Natural killer cell treated with Interleukin-12 subunit alpha and Interleukin-12 subunit beta and Interleukin-15 and Interleukin-18, amount 100 ng/mL, for 72 hours (primary cell): ENCODE measurements around the gene EXPH5. TPM values are rescaled to one million over a fixed set of nuclear protein-coding genes. Genes with fewer than 3 reads are reported as not detected.
A peak's percentile ranks its signal among the peaks of the same experiment; 100 is the strongest.

ENCODE experiments used
- ATAC-seq, 2 donors: fragments of 150-1000 bp; cut with Tn5 transposase in 1 of 2; sonication (Bioruptor Pico), chemical (Tn5 transposase) in 1 of 2; 2 replicates each; pipeline ENCODE4 v1.10.0; 2021
- DNase-seq: peaks from one replicate; pipeline ENCODE4 v3.0.0; 2022; ENCODE audit warnings: low spot score
- H3K27ac Mint-ChIP-seq, 2 donors: 1 replicate in 1 of 2; 2 replicates in 1 of 2; pipeline ENCODE4 v1.8.0; 2022; ENCODE audit warnings: mixed read lengths in 2 of 2, mild to moderate bottlenecking in 1 of 2, moderate library complexity in 1 of 2
- H3K27me3 Mint-ChIP-seq, 2 donors: 1 replicate in 1 of 2; 2 replicates in 1 of 2; pipeline ENCODE4 v1.8.0; 2022; ENCODE audit warnings: mixed read lengths in 2 of 2
- H3K36me3 Mint-ChIP-seq: one replicate; pipeline ENCODE4 v1.8.0; 2022; ENCODE audit warnings: mixed read lengths
- H3K4me1 Mint-ChIP-seq, 2 donors: 1 replicate in 1 of 2; 2 replicates in 1 of 2; pipeline ENCODE4 v1.8.0; 2022; ENCODE audit warnings: low read depth in 2 of 2, mixed read lengths in 2 of 2, mild to moderate bottlenecking in 1 of 2
- H3K4me3 Mint-ChIP-seq: one replicate; pipeline ENCODE4 v1.8.0; 2022; ENCODE audit warnings: mixed read lengths
- H3K9me3 Mint-ChIP-seq: 2 replicates; pipeline ENCODE4 v1.8.0; 2022; ENCODE audit warnings: mixed read lengths
- total RNA-seq, 2 donors: library from RNA; stranded (reverse); gene quantifications; one replicate each; pipeline ENCODE4 v1.2.3, GENCODE V29; 2022

Gene EXPH5
- total RNA-seq, 2 donors from 2014 or later: 0.56 to 0.90 TPM

GRCh38 chr11:108538502-108538901 lies 55.1 kb downstream of the EXPH5 start:
- no peaks in the 10 kb centered on the region for H3K27me3 Mint-ChIP-seq
- ATAC-seq (no peak), DNase-seq (no peak)
- no peaks in the 10 kb centered on the region for H3K36me3 Mint-ChIP-seq
- no peaks in the 10 kb centered on the region for H3K9me3 Mint-ChIP-seq
- no peak overlapping the region for H3K4me3 Mint-ChIP-seq
- no peak overlapping the region for H3K27ac Mint-ChIP-seq
- H3K4me1 Mint-ChIP-seq: peaks cover 12% of the 10 kb centered on the region in 2 donors

GRCh38 chr11:108538022-108538424 lies 55.5 kb downstream of the EXPH5 start:
- H3K36me3 Mint-ChIP-seq: no peaks in the 10 kb centered on the region
- H3K9me3 Mint-ChIP-seq: no peaks in the 10 kb centered on the region
- H3K27ac Mint-ChIP-seq: no peak overlapping the region
- DNase-seq (no peak), ATAC-seq (peak; percentile 53 to 68)
- H3K4me3 Mint-ChIP-seq: peak overlapping the region; percentile 40
- H3K4me1 Mint-ChIP-seq: peaks cover 12% of the 10 kb centered on the region in 2 donors
- H3K27me3 Mint-ChIP-seq: no peaks in the 10 kb centered on the region

- H3K36me3 Mint-ChIP-seq: no peaks in the 10 kb centered on the region
- no peaks in the 10 kb centered on the region for H3K9me3 Mint-ChIP-seq
- H3K27me3 Mint-ChIP-seq: no peaks in the 10 kb centered on the region
- DNase-seq (no peak), ATAC-seq (no peak)
- H3K4me1 Mint-ChIP-seq: peaks cover 12% of the 10 kb centered on the region in 2 donors
- H3K27ac Mint-ChIP-seq: no peak overlapping the region
- H3K4me3 Mint-ChIP-seq: no peak overlapping the region
These were observed 56.8 kb downstream of the EXPH5 start for GRCh38 chr11:108536783-108537182.

DNA sequence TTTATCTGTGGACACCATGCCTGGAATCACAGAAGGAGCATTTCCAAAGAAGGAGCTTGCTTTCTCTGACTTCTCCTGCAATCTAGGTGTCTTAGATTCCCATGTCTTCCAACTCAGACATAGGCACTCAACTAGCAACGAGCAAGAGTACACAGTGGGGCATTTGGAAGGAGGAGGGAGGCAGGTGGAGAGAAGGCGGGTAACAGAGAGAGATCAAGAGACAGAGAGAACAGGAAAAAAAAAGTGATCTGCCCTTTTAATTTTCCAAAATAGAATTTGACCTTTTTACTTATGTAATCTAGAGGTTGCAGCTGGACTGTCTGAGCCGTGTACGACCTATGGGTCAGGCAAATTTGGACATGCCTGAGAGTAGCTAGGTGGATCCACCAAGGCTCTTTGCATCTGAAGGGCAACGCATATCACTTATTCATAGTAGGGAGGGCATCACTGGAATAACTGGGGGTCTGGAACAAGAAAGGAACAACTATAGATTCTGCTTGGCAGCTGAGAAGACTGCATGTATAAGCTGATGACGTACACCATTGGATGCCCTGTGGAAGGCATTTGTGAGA lies 58.1 kb downstream of the EXPH5 start:
- Mint-ChIP-seq H3K4me3 (no peak overlapping the region), H3K4me1 (peaks cover 12 to 22% of the 10 kb centered on the region in 2 donors), H3K27ac (no peak overlapping the region)

DNA sequence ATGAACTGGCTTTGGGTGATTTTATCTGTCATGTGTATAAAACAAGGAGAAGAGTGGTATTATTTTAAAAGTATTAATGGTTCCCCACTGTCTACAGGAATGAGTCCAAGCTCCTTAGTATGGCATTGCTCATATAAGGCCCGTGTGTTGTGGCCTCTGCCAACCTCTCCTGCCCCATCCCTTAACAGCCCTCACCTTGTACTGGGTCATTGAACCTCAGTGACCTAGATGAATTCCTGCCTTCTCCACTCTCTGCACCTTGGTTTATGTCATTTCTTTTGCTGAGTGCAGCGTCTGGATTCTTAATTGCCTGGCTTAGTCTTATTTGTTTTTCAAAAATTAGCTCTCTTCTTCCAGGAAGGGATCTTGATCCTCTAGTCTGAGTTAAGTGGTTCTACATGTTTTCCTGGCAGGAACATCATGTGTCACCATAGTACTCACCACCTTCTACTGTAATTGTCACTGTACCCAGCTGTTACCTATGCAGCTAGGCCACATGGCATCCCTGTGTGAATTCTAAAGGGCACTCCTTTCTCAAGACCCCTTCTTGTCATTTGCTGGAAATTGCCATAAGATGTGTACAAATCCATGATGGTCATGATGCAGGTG lies 59.2 kb downstream of the EXPH5 start:
- H3K36me3 Mint-ChIP-seq: no peaks in the 10 kb centered on the region

More for the DNA sequence above, 58.1 kb downstream of the EXPH5 start:
- Mint-ChIP-seq H3K27me3 (no peaks in the 10 kb centered on the region), H3K9me3 (no peaks in the 10 kb centered on the region), H3K36me3 (no peaks in the 10 kb centered on the region)
- DNase-seq: no peak
- no peak for ATAC-seq

DNA sequence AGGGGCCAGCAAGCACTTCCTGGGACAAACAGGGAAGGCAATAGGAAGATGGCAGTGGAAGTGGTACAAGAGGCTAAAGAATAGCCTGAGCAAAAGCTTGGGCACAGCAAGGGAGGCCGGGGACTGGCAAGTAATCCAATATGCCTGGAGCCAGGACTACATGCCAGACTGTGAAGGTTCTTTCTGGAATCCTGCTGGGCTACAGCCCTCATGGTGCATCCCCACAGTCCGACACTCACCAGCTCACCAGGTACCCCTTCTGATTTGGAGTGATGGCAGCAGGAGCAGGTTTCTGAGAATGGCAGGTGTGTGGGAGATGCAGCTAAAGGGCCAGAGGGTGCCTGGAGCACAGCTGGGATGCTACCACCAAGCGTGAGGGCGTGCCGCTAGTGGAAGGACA lies 63.1 kb downstream of the EXPH5 start:
- Mint-ChIP-seq H3K27me3 (no peaks in the 10 kb centered on the region), H3K36me3 (no peaks in the 10 kb centered on the region), H3K4me3 (no peak overlapping the region), H3K27ac (no peak overlapping the region), H3K9me3 (no peaks in the 10 kb centered on the region), H3K4me1 (peaks cover 0 to 11% of the 10 kb centered on the region in 2 donors)
- no peak for ATAC-seq
- DNase-seq: no peak

More for the DNA sequence above, 59.2 kb downstream of the EXPH5 start:
- no peaks in the 10 kb centered on the region for H3K27me3 Mint-ChIP-seq
- ATAC-seq (no peak), DNase-seq (no peak)
- H3K4me1 Mint-ChIP-seq: peaks cover 12 to 22% of the 10 kb centered on the region in 2 donors
- H3K4me3 Mint-ChIP-seq: no peak overlapping the region
- H3K27ac Mint-ChIP-seq: no peak overlapping the region
- no peaks in the 10 kb centered on the region for H3K9me3 Mint-ChIP-seq

- no peak for ATAC-seq
- no peaks in the 10 kb centered on the region for H3K36me3 Mint-ChIP-seq
- no peaks in the 10 kb centered on the region for H3K27me3 Mint-ChIP-seq
- H3K4me1 Mint-ChIP-seq: peaks cover 0 to 11% of the 10 kb centered on the region in 2 donors
- no peak for DNase-seq
- no peaks in the 10 kb centered on the region for H3K9me3 Mint-ChIP-seq
- no peak overlapping the region for H3K4me3 Mint-ChIP-seq
- no peak overlapping the region for H3K27ac Mint-ChIP-seq
These were observed 66.2 kb downstream of the EXPH5 start for GRCh38 chr11:108527382-108527781.

GRCh38 chr11:108525161-108525560 lies 68.4 kb downstream of the EXPH5 start:
- Mint-ChIP-seq H3K4me3 (no peak overlapping the region), H3K27ac (no peak overlapping the region), H3K4me1 (no peaks in the 10 kb centered on the region), H3K9me3 (no peaks in the 10 kb centered on the region), H3K27me3 (peaks cover 0 to 7% of the 10 kb centered on the region in 2 donors), H3K36me3 (no peaks in the 10 kb centered on the region)
- ATAC-seq (no peak), DNase-seq (no peak)

DNA sequence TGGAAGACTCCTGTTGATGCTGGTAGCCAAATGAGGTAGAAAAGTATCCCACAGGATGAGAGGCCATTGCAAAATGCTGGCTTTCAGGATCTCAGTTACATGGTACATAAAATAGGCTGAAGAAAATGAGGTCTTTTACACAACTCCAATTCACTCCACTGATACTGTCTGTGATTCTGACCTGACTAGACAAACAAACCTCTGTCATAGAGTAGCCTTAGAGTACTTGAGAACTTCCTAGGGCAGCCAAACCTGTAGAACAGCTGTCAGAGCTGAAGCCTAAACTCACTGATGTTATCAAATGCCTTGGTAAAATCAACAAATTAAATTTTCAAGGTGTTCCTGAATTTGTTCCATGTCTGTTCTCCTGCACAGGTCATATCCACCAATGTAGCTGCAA lies 69.1 kb downstream of the EXPH5 start:
- Mint-ChIP-seq H3K27ac (no peak overlapping the region), H3K36me3 (no peaks in the 10 kb centered on the region)

GRCh38 chr11:108522318-108522717 lies 71.2 kb downstream of the EXPH5 start:
- Mint-ChIP-seq H3K27me3 (peaks cover 0 to 7% of the 10 kb centered on the region in 2 donors), H3K27ac (no peak overlapping the region), H3K36me3 (no peaks in the 10 kb centered on the region), H3K9me3 (no peaks in the 10 kb centered on the region), H3K4me3 (no peak overlapping the region), H3K4me1 (no peaks in the 10 kb centered on the region)
- ATAC-seq (no peak), DNase-seq (no peak)

More for the DNA sequence above, 69.1 kb downstream of the EXPH5 start:
- DNase-seq (no peak), ATAC-seq (no peak)
- Mint-ChIP-seq H3K9me3 (no peaks in the 10 kb centered on the region), H3K4me3 (no peak overlapping the region), H3K4me1 (no peaks in the 10 kb centered on the region), H3K27me3 (peaks cover 0 to 7% of the 10 kb centered on the region in 2 donors)

DNA sequence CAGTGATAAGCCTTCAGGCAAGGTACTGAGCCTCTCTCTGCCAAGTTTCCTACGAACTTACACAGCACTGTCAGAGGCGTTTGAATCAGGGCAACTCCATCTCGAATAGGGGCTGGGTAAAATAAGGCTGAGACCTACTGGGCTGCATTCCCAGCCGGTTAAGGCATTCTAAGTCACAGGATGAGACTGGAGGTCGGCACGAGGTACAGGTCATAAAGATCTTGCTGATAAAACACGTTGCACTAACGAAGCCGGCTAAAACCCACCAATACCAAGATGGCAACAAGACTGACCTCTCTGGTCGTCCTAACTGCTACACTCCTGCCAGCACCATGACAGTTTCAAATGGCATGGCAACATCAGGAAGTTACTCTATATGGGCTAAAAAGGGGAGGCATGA lies 75.0 kb downstream of the EXPH5 start:
- Mint-ChIP-seq H3K9me3 (no peaks in the 10 kb centered on the region), H3K36me3 (no peaks in the 10 kb centered on the region), H3K27ac (no peak overlapping the region), H3K4me1 (no peaks in the 10 kb centered on the region), H3K27me3 (peaks cover 0 to 7% of the 10 kb centered on the region in 2 donors), H3K4me3 (no peak overlapping the region)
- no peak for ATAC-seq
- no peak for DNase-seq

DNA sequence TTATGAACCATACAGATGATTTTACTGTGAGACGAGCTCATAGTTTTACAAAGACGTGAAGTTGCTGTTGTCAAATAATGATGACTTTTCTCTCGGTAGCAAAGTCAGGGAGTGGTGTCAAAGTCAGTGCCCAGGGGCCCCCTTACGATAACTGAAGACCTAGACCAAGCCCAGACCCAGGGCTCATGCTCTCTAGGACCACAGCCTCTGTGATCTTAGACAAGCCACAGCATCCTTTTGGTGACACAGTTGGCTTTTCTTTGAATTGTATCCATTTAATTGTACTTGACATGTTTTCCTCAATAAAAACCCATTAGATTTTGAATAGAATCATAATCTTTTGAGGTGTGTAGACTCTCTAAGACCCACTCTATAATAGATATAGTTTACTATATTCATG lies 77.4 kb downstream of the EXPH5 start:
- DNase-seq: no peak
- no peak for ATAC-seq
- Mint-ChIP-seq H3K4me3 (no peak overlapping the region), H3K27ac (no peak overlapping the region), H3K36me3 (no peaks in the 10 kb centered on the region), H3K4me1 (no peaks in the 10 kb centered on the region), H3K9me3 (no peaks in the 10 kb centered on the region), H3K27me3 (peaks cover 0 to 5% of the 10 kb centered on the region in 2 donors)

- H3K4me1 Mint-ChIP-seq: no peaks in the 10 kb centered on the region
- no peaks in the 10 kb centered on the region for H3K36me3 Mint-ChIP-seq
- no peaks in the 10 kb centered on the region for H3K9me3 Mint-ChIP-seq
- H3K27ac Mint-ChIP-seq: no peak overlapping the region
- H3K27me3 Mint-ChIP-seq: no peaks in the 10 kb centered on the region
- DNase-seq (no peak), ATAC-seq (no peak)
- H3K4me3 Mint-ChIP-seq: no peak overlapping the region
These were observed 80.9 kb downstream of the EXPH5 start for GRCh38 chr11:108512708-108513107.

- no peak overlapping the region for H3K27ac Mint-ChIP-seq
- no peaks in the 10 kb centered on the region for H3K9me3 Mint-ChIP-seq
- no peaks in the 10 kb centered on the region for H3K36me3 Mint-ChIP-seq
- ATAC-seq: no peak
- no peaks in the 10 kb centered on the region for H3K27me3 Mint-ChIP-seq
- no peak for DNase-seq
- H3K4me3 Mint-ChIP-seq: no peak overlapping the region
- H3K4me1 Mint-ChIP-seq: no peaks in the 10 kb centered on the region
These were observed 81.6 kb downstream of the EXPH5 start for GRCh38 chr11:108511851-108512474.
